Activated CD4-positive, alpha-beta T cell treated with anti-CD3 and anti-CD28 coated beads, Interleukin-2, Interleukin-6, amounts not matched to agents 100 ng/mL and 50 ng/mL, durations not matched to agents 16 hours and 8 hours (primary cell): ENCODE measurements around the gene CLCN2.

Experiments
- DNase-seq: peaks from one replicate; pipeline ENCODE4 v3.0.0-alpha.2; 2020

Gene CLCN2

DNA sequence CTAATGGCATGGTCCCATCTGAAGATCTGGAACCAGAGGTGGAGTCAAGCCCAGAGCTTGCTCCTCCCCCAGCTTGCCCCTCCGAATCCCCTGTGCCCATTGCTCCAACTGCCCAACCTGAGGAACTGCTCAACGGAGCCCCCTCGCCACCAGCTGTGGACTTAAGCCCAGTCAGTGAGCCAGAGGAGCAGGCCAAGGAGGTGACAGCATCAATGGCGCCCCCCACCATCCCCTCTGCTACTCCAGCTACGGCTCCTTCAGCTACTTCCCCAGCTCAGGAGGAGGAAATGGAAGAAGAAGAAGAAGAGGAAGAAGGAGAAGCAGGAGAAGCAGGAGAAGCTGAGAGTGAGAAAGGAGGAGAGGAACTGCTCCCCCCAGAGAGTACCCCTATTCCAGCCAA lies 39.7 kb downstream of the CLCN2 start:
- no peak for DNase-seq

DNA sequence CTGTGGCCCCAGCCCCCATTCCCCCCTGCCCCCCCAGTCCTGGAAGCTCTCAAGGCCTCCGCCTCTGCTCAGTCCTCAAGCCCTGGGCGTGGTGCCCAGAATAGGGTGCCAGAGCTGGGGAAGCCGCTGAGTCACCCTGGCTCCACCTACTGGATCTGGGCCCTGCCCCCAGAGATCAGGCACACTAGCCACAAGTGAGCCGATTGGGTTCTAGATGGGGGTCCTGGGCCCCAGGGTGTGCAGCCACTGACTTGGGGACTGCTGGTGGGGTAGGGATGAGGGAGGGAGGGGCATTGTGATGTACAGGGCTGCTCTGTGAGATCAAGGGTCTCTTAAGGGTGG lies 41.3 kb downstream of the CLCN2 start:
- peak; percentile 49 for DNase-seq

DNA sequence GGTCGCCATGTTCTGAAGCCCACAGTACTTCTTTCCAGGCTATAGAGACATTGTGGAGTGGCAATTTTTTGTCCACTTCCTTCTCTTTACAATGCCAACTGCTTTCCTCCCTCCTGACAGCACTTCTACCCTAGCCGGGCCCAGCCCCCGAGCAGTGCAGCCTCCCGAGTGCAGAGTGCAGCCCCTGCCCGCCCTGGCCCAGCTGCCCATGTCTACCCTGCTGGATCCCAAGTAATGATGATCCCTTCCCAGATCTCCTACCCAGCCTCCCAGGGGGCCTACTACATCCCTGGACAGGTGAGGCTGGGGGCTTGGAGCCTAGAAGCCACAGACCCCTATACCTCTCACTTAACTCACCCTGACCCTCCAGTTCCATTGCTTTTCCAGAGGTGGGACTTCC lies 44.2 kb downstream of the CLCN2 start:
- no peak for DNase-seq

DNA sequence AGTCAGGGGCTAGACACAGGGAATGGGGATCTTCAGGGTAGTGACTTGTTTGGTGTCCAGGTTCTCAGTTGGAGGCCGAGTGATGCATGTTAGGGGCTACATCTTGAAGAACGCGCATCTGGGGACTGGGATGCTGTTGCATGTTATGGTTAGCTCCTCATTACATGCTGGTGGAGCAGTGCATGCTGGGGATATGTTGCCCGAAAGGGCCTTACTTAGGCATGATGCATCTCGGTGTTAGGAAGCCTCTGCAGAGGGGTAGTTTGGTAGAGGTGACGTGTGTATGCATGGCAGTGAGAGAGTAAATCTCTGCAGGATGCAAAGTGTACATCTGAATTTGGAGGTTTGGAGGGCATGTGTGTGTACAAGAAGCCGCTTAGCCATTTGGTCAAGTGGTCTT lies 44.6 kb downstream of the CLCN2 start:
- DNase-seq, result no peak

DNA sequence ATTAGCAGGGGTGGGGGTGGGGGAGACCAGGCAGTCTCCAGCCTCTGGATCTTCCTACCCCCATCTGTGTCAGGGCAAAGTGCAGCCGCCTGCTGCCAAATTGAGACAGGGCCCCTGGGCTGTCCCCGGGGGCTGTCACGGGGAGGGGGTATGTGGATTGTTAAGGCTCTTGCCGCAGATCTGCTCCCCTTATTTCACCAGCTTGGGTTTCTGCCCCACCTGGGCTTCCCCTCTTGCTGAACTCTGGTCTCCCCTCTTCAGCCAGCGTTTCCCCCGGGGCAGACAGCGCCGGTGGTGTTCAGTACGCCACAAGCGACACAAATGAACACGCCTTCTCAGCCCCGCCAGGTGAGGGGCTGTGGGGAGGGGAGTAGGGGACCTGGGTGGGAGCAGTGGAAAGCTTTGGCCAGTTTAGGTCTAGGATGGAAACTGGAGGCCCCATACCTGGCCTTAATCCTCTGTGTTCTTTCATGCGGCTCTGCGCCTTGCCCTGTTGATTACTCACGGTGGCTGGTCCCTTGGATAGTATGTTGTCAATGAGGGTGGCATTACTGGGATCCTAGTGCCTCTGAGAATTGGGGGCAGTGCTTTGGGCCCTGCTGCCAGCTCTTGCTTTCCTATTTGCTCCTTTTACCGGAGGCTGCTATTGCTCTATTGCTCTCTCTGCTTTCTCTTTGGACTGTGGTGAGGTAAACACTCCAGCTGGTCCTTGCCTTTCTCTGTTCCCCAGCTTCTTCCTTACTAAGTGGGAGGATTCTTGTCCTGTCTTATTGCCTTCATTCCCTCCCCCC lies 45.3 kb downstream of the CLCN2 start:
- no peak for DNase-seq

DNA sequence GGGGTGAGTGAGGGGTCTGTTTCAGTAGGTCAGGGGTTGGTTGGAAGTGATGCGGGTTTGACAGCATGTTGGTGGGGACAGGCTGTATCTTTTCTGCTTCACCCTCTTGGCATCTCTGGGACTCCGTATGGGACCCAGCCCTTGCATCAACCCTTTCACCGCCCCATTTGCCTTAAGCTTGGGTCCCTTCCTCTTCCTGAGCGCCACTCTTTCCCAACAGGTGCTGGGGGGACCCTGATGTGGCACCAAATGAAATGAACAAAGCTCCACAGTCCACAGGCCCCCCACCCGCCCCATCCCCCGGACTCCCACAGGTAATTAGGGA lies 45.9 kb downstream of the CLCN2 start:
- no peak for DNase-seq

DNA sequence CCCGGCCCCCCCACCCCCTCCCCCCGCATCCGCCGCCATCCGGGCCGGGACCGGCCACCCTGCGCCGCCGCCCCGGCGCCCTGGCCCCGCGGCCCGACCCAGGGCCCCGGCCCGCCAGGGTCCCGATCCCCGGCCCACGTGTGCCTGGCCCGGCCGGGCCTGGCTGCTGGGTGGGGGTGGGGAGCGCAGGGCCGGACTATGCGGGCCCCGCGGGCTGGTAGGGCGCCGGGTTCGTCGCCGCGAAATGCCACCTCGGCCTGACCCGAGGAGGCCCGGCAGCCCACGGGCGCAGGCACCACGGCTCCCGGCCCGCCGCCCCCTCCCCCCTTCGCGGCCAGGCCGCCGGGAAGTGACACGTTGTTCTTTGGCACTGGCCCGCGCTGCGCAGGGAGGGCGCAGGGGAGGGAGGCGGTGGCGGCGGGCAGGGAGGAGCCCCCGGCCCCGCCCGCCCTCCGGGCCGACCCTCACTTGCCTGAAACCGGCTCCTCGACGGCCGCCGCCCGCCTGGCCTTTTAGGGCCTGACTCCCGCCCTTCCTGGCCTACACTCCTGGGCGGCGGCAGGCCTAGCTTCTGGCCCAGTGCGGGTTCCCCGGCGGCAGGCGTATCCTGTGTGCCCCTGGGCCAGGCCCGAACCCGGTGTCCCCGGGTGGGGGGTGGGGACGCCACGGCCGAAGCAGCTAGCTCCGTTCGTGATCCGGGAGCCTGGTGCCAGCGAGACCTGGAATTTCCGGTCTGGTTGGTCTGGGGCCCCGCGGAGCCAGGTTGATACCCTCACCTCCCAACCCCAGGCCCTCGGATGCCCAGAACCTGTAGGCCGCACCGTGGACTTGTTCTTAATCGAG lies 46.5 kb downstream of the CLCN2 start:
- peak; percentile 70 for DNase-seq

DNA sequence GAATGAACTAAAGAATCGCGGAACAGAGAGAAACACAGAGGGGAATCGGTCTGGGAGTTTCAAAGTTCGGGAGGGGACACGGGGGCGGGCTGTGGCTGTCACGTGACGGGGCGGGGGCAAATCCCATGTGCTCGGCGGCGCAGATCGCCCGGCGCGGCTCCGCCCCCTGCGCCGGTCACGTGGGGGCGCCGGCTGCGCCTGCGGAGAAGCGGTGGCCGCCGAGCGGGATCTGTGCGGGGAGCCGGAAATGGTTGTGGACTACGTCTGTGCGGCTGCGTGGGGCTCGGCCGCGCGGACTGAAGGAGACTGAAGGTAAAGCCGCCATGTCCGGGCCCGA lies 47.1 kb downstream of the CLCN2 start, which contains the start of gene EIF4G1:
Gene EIF4G1 (plus strand): TSS at position 244 of the 337 bp plus-strand sequence. CDS start 1,191 bp downstream, outside the sequence.
- peak; percentile 96 for DNase-seq

DNA sequence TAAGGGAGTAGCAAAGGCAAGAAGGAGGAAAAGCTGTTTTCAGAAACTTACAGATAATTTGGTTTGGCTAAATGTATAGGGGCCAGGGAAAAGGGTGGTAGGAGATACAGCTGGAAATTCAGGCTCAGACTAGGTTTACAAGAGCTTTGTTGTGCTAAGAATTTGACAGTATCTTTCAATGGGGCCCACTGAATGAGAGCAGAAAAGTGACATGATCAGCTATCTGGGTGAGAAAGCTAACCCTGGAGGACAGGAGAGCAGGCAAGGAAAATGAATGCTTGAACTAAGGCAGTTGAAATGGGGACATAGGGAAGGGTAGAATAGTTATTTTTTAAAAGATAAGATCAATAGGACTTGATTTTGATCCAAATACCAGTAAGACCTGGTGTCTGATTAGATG lies 49.8 kb downstream of the CLCN2 start:
- no peak for DNase-seq

DNA sequence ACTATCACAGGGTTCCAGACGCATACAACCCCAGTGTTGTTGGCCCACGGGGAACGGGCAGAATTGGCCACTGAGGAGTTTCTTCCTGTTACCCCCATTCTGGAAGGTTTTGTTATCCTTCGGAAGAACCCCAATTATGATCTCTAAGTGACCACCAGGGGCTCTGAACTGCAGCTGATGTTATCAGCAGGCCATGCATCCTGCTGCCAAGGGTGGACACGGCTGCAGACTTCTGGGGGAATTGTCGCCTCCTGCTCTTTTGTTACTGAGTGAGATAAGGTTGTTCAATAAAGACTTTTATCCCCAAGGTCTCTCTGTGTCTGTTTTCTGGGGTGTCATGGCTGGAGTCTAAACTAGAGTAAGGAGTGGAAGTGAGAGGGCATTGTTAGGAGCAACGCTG lies 52.7 kb downstream of the CLCN2 start:
- no peak for DNase-seq

DNA sequence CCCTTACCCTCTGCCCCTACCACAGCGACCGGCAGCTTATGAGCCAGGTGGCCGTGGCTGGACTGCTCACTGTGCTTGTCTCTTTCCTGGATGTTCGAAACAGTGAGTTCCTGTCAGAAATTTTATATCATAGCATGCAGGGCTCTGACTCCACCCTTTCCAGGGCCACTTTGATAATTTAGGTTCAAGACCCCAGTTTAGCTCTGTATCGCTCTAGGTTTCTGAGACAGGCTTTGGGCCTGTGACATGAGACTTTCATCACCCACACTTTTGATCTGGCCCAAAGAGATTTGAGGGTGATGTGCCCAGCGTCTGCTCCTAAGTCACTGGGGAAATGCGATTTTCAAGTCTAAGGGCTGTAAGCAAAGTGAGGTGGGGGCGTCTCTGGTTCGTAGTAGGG lies 53.5 kb downstream of the CLCN2 start:
- no peak for DNase-seq

DNA sequence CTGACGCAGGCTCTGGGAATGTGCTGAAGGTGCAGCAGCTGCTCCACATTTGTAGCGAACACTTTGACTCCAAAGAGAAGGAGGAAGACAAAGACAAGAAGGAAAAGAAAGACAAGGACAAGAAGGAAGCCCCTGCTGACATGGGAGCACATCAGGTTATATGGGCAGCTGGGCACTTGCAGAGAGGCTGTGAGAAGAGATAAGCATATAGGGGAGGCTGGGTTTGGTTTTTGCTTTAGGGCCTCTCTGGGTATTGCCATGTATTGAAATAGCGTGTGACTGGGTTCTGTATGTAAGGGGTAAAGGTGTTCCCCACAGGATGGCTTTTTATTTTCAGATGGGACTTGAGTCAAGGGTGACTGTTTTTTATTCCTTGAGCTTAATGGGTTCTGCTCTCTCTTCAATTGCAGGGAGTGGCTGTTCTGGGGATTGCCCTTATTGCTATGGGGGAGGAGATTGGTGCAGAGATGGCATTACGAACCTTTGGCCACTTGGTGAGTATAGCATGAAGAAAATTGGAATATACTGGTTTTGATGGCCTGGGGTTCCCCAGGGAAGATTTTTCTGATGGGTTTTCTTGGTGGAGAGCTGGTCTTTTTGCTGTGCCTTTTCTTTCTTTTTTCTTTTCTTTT lies 54.9 kb downstream of the CLCN2 start:
- no peak for DNase-seq

DNA sequence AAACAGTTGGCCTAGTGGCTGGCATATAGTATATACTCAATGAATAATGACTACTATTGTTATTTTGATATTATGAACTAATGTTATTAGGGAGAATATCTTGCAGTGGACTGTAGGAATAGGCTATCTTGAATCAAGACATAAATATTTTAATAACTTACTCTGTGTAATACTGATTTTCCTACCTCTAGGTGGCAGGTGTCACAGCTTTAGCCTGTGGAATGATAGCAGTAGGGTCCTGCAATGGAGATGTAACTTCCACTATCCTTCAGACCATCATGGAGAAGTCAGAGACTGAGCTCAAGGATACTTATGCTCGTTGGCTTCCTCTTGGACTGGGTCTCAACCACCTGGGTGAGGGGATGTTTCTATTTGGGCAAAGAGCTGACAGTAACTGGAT lies 55.8 kb downstream of the CLCN2 start:
- no peak for DNase-seq

DNA sequence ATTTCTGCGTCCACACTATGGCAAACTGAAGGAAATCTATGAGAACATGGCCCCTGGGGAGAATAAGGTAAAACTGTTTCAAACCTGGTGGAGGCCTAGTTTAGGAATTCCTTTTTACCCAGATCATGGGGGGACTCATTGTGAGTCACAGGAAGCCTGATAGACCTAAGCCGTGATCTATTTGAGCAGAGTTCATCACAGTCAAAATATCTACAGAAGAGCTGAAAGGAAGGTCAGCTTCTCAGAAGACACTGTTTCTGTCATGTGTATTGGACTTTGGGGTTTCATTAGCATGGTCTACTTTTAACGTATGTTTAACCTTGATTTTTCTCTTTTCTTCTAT lies 61.1 kb downstream of the CLCN2 start:
- DNase-seq, result no peak

DNA sequence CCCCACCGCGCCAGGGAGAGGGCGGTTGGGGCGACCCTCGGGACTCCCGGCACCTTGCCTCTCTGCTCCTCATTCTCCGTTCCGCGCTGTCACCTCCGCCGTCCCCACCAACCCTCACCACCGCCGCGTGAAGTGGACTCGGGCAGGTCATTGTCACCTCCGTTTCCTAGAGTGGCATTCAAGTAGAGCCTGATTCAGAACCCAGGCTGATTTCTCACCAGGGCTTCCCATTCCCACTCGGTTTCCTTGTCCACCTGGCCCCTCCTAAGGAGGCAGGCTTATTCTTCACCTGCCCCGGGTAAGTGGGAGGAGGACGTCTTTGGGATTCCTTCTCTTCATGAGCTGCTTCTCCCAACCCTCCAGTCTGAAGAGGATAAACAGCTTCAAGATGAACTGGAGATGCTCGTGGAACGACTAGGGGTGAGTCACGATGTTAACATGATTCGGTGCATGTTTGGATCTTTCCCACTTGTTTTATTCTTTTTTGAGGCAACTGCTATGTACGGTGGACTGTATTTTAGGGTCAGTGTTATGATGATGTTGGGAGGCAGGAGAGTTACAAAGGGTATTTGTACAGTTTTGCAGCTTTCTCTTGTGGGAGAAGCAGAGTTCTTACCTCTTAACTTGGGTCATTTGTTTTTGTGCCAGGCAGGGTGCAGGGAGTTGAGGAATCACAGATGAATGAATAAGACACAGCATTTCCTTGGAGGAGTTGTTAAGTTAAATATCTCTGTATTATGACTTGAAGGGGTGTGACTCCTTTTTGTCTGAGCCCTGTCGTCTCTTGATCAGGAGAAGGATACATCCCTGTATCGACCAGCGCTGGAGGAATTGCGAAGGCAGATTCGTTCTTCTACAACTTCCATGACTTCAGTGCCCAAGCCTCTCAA lies 61.7 kb downstream of the CLCN2 start:
- DNase-seq, result peak; percentile 14

DNA sequence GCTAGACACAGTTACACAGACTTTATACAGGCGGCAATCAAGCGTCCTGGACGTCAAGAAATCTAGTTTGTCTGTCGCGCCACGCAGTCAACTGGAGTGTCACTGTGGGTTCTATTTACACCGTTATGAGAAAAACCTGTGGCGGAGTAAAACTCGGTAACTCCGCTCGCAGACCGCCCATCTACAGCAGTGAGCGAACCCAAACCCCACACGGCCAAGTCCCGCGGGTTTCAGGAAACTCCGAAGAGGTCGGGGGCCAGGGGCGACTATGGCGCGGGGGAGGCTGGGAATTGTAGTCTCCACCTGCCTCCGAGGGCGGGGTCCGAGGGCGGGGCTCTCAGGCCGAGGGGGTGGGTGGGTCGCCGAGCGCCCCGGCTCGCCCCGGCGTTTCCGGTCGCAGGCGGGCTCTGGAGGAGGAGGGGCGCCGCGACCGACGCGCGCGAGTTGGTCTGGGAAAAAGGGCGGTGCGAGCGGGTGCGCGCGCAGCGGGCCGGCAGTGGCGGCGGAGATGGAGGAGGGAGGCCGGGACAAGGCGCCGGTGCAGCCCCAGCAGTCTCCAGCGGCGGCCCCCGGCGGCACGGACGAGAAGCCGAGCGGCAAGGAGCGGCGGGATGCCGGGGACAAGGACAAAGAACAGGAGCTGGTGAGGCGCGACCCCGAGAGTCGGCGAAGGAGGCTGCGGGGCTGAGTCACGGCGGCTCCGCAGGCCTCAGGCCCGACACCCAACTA lies 62.5 kb downstream of the CLCN2 start, which contains the start of gene PSMD2:
Gene PSMD2 (plus strand): TSS at position 483 of the 729 bp plus-strand sequence. CDS start 26 bp downstream, at position 509.
- DNase-seq, result peak; percentile 99

DNA sequence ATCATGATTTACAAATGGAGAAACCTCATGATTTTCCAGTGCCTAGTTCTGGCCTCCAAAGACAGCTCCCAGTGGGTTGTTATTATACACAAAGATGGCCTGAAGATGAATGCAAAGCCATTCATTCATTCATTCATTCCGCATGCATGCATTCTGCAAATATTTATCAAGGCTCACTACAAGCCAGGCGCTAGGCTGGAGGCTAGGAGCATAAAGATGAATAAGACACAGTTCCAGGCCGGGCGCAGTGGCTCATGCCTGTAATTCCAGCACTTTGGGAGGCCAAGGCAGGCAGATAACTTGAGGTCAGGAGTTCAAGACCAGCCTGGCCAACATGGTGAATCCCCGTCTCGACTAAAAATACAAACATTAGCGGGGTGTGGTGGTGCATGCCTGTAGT lies 64.8 kb downstream of the CLCN2 start:
- no peak for DNase-seq
